Astrocyte (in vitro differentiated cells and primary cell): ENCODE results near the gene CCR5. TPM values are rescaled to one million over a fixed set of nuclear protein-coding genes. Genes with fewer than 3 reads are reported as not detected.

Source experiments
- DNase-seq: peaks from one replicate; pipeline ENCODE4 v3.0.0-alpha.2; 2010; ENCODE audit warnings: low read depth
- FAIRE-seq: peaks from 2 replicates; lab custom pipeline; 2011; peaks lifted over from hg19 to GRCh38; lab: Jason Lieb, UNC
- H2AFZ ChIP-seq: 2 replicates; pipeline ENCODE4 v1.6.0; 2012; ENCODE audit warnings: low read depth, low read length, inconsistent platforms
- H3K27ac ChIP-seq: 2 replicates; pipeline ENCODE4 v1.5.1; 2011; ENCODE audit warnings: low read depth, low read length, inconsistent platforms
- H3K27me3 ChIP-seq: 2 replicates; pipeline ENCODE4 v1.6.0; 2011; ENCODE audit warnings: low read length, inconsistent platforms; ENCODE audit not compliant: insufficient read depth
- H3K36me3 ChIP-seq: 2 replicates; pipeline ENCODE4 v1.5.1; 2011; ENCODE audit warnings: low read length, inconsistent platforms; ENCODE audit not compliant: insufficient read depth
- H3K4me1 ChIP-seq: 2 replicates; pipeline ENCODE4 v1.5.1; 2011; ENCODE audit warnings: low read length, inconsistent platforms; ENCODE audit not compliant: insufficient read depth
- H3K4me2 ChIP-seq: 2 replicates; pipeline ENCODE4 v1.6.0; 2012; ENCODE audit warnings: low read length, inconsistent platforms
- H3K4me3 ChIP-seq: 2 replicates; pipeline ENCODE4 v1.5.1; 2011; ENCODE audit warnings: low read depth, mild to moderate bottlenecking, low read length, inconsistent platforms; ENCODE audit not compliant: insufficient read depth
- H3K79me2 ChIP-seq: 2 replicates; pipeline ENCODE4 v1.6.0; 2012; ENCODE audit warnings: mild to moderate bottlenecking, low read length, inconsistent platforms; ENCODE audit not compliant: insufficient read depth
- H3K9ac ChIP-seq: 2 replicates; pipeline ENCODE4 v1.6.0; 2012; ENCODE audit warnings: mild to moderate bottlenecking, low read length, inconsistent platforms
- H3K9me3 ChIP-seq: 2 replicates; pipeline ENCODE4 v1.5.1; 2012; ENCODE audit warnings: low read depth, mild to moderate bottlenecking, low read length, inconsistent platforms; ENCODE audit not compliant: insufficient read depth
- H4K20me1 ChIP-seq: 2 replicates; pipeline ENCODE4 v1.6.0; 2012; ENCODE audit warnings: low read length, inconsistent platforms; ENCODE audit not compliant: insufficient read depth
- H3K27ac Mint-ChIP-seq: one replicate; pipeline ENCODE4 v1.8.0; 2021; ENCODE audit warnings: mild to moderate bottlenecking, mixed read lengths; ENCODE audit not compliant: unreplicated experiment
- H3K27me3 Mint-ChIP-seq: one replicate; pipeline ENCODE4 v1.8.0; 2021; ENCODE audit warnings: low read depth, mixed read lengths; ENCODE audit not compliant: unreplicated experiment
- H3K36me3 Mint-ChIP-seq: one replicate; pipeline ENCODE4 v1.8.0; 2021; ENCODE audit warnings: low read depth, mixed read lengths; ENCODE audit not compliant: unreplicated experiment
- H3K4me1 Mint-ChIP-seq: one replicate; pipeline ENCODE4 v1.8.0; 2021; ENCODE audit warnings: low read depth, mixed read lengths; ENCODE audit not compliant: unreplicated experiment
- H3K4me3 Mint-ChIP-seq: one replicate; pipeline ENCODE4 v1.8.0; 2021; ENCODE audit warnings: mild to moderate bottlenecking, moderate library complexity, mixed read lengths; ENCODE audit not compliant: unreplicated experiment
- H3K9me3 Mint-ChIP-seq: one replicate; pipeline ENCODE4 v1.8.0; 2021; ENCODE audit warnings: mild to moderate bottlenecking, mixed read lengths; ENCODE audit not compliant: unreplicated experiment
- EZH2 ChIP-seq: IDR thresholded peaks from 2 replicates; pipeline ENCODE4 v1.6.1; 2012; ENCODE audit warnings: mild to moderate bottlenecking, low read length, inconsistent platforms; ENCODE audit not compliant: insufficient read depth
- total RNA-seq: library from RNA; stranded (reverse); gene quantifications from 2 replicates; pipeline ENCODE4 v1.2.1, GENCODE V29; 2021
- TF ChIP-seq, protein P1 (sequence below): IDR thresholded peaks from 2 replicates; pipeline ENCODE4 v1.5.1; 2011; ENCODE audit warnings: low read depth, mild to moderate bottlenecking, inconsistent platforms, low read length, moderate library complexity; ENCODE audit not compliant: insufficient read depth

CCR5 gene
- total RNA-seq, 1 donor from 2014 or later, result not detected

DNA sequence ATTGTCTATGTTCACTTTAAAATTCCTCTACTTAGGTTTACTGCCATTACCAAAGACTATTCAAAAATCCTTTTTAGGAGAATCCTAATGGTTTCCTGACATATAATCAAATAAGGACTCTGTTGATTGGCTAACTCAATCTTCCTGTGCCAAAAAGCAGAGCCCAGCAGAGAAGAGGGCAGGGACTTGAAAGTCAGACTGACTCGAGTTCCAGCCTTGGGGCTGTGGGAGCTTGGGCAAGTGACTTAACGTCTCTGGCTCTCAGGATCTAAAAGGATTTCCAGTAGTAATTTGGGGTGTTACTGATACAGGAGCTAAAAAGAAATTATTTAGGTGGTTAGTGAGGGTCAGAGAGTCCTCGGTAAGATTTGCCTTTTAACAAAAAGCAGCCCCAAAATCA, 10.9 kb downstream of the CCR5 start:
- no peak for FAIRE-seq
- Histone ChIP-seq H3K27ac (no peak overlapping the region), H2AFZ (no peak overlapping the region), H3K9me3 (no peaks in the 10 kb centered on the region), H3K27me3 (peaks cover 21% of the 10 kb centered on the region), H3K4me1 (no peaks in the 10 kb centered on the region), H3K36me3 (no peaks in the 10 kb centered on the region), H3K79me2 (no peaks in the 10 kb centered on the region), H3K9ac (no peak overlapping the region), H4K20me1 (no peaks in the 10 kb centered on the region), H3K4me2 (no peak overlapping the region), H3K4me3 (no peak overlapping the region)
- H3K36me3 Mint-ChIP-seq, result no peaks in the 10 kb centered on the region
- H3K4me3 Mint-ChIP-seq, result no peak overlapping the region
- no peaks in the 10 kb centered on the region for H3K9me3 Mint-ChIP-seq
- H3K4me1 Mint-ChIP-seq, result peaks cover 17% of the 10 kb centered on the region
- H3K27me3 Mint-ChIP-seq, result peaks cover 6% of the 10 kb centered on the region
- DNase-seq, result no peak
- TF ChIP-seq EZH2, result no peak
- TF ChIP-seq, protein P1, sequence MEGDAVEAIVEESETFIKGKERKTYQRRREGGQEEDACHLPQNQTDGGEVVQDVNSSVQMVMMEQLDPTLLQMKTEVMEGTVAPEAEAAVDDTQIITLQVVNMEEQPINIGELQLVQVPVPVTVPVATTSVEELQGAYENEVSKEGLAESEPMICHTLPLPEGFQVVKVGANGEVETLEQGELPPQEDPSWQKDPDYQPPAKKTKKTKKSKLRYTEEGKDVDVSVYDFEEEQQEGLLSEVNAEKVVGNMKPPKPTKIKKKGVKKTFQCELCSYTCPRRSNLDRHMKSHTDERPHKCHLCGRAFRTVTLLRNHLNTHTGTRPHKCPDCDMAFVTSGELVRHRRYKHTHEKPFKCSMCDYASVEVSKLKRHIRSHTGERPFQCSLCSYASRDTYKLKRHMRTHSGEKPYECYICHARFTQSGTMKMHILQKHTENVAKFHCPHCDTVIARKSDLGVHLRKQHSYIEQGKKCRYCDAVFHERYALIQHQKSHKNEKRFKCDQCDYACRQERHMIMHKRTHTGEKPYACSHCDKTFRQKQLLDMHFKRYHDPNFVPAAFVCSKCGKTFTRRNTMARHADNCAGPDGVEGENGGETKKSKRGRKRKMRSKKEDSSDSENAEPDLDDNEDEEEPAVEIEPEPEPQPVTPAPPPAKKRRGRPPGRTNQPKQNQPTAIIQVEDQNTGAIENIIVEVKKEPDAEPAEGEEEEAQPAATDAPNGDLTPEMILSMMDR, result no peak
- H3K27ac Mint-ChIP-seq, result no peak overlapping the region

DNA sequence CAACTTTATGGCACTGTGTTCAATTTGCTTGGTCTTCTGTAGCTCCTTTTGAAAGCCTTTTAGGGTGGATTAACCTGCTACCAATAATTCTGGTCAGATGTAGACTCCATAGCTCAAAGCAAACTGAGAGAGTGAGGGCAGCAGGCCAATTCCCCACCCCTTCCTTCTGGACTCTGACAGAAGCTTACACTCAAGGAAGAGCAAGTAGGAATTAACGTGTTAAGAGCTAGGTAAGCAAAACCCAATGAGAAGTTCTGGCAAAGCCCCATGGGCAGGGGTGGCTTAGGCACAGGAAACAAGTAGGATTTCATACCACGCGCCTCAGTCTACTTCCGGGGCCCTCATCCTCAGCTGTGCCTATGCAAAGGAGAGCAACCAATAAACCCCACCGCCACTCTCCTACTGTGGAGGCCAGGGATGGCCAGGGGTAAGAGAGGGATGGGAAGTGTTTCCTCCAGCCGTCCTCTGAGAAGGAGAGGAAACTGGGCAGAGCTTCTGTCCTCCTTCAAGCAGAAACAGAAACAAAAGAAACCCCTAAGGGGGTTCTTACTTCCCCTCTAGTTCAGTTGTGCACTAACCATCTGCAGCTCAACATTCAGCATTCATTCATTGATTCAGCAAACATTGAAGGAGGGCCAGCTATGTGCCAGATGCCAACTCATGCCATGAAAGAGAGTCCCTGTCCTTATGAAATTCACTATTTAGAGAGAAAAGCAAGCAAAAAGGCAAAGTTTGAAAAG, 12.6 kb downstream of the CCR5 start:
- H3K36me3 Mint-ChIP-seq, result no peaks in the 10 kb centered on the region
- H3K36me3 ChIP-seq, result no peaks in the 10 kb centered on the region
- no peaks in the 10 kb centered on the region for H3K9me3 ChIP-seq
- peaks cover 2% of the 10 kb centered on the region for H3K27me3 Mint-ChIP-seq
- peaks cover 14% of the 10 kb centered on the region for H3K27me3 ChIP-seq
- no peaks in the 10 kb centered on the region for H3K79me2 ChIP-seq
- H2AFZ ChIP-seq, result no peak overlapping the region
- no peaks in the 10 kb centered on the region for H3K4me1 ChIP-seq
- H3K27ac Mint-ChIP-seq, result no peak overlapping the region
- no peak for TF ChIP-seq EZH2
- TF ChIP-seq, protein P1, result no peak
- H3K4me1 Mint-ChIP-seq, result peaks cover 19% of the 10 kb centered on the region
- DNase-seq, result no peak
- H3K4me3 ChIP-seq, result no peak overlapping the region
- FAIRE-seq, result no peak
- no peak overlapping the region for H3K4me3 Mint-ChIP-seq
- no peaks in the 10 kb centered on the region for H3K9me3 Mint-ChIP-seq
- H3K27ac ChIP-seq, result no peak overlapping the region
- H3K4me2 ChIP-seq, result no peak overlapping the region
- no peak overlapping the region for H3K9ac ChIP-seq
- H4K20me1 ChIP-seq, result no peaks in the 10 kb centered on the region

DNA sequence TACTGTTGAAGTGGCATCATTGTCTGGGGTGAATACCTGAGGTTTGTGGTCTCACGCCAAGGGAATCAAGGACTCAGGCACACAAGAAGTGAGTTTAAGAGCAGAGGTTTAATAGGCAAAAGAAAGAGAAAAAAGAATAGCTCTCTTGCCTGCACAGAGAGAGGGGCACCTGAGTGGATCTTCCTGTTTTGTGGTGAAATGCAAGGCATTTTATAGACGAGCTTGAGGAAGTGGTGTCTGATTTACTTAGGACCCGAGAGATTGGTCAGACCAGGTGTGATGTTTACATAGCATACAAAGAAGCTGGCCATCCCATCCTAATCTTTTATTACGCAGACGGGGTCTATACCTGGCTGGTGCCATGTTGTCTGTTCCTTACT, 13.2 kb downstream of the CCR5 start:
- Histone ChIP-seq H3K27me3 (peaks cover 14% of the 10 kb centered on the region), H3K9ac (no peak overlapping the region), H3K4me2 (no peak overlapping the region), H3K4me1 (no peaks in the 10 kb centered on the region), H4K20me1 (no peaks in the 10 kb centered on the region), H3K27ac (no peak overlapping the region), H2AFZ (no peak overlapping the region), H3K79me2 (no peaks in the 10 kb centered on the region), H3K9me3 (no peaks in the 10 kb centered on the region), H3K36me3 (no peaks in the 10 kb centered on the region), H3K4me3 (no peak overlapping the region)
- Mint-ChIP-seq H3K4me3 (no peak overlapping the region), H3K4me1 (peaks cover 19% of the 10 kb centered on the region), H3K9me3 (no peaks in the 10 kb centered on the region), H3K27ac (no peak overlapping the region), H3K27me3 (peaks cover 2% of the 10 kb centered on the region), H3K36me3 (no peaks in the 10 kb centered on the region)
- FAIRE-seq, result no peak
- no peak for TF ChIP-seq EZH2
- TF ChIP-seq, protein P1, result no peak
- no peak for DNase-seq
